Panc1 (cell line): ENCODE measurements around the gene DUOXA1. TPM values are rescaled to one million over a fixed set of nuclear protein-coding genes. Genes with fewer than 3 reads are reported as not detected.

Source experiments
- ATAC-seq: fragments of 200-7000 bp; cut with Tn5 transposase; 2 replicates; pipeline ENCODE4 v1.9.1; 2020; ENCODE audit warnings: mild to moderate bottlenecking, moderate library complexity
- BruUV-seq: library from RNA; stranded (reverse); fragments of 400-500 nt; replicated peaks from 2 replicates; lab custom pipeline; 2021; lab: Mats Ljungman, UMichigan
- CTCF ChIA-PET: fragments of 300-600 bp; sonication (Branson Sonifier 250); formaldehyde crosslinking; loops from one replicate; lab custom pipeline; 2022; ENCODE audit warnings: antibody characterized with exemption; lab: Charles Lee
- POLR2A ChIA-PET: fragments of 300-600 bp; sonication (Branson Sonifier 250); formaldehyde crosslinking; loops from one replicate; lab custom pipeline; 2022; ENCODE audit warnings: antibody characterized with exemption; lab: Charles Lee
- DNase-seq: peaks from one replicate; pipeline ENCODE4 v3.0.0-alpha.2; 2010; ENCODE audit warnings: low read depth, low spot score
- H3K27ac ChIP-seq: 2 replicates; pipeline ENCODE4 v1.5.1; 2011; ENCODE audit warnings: mild to moderate bottlenecking, low read length, inconsistent platforms
- H3K27me3 ChIP-seq: fragments of 200-500 bp; sonication (Bioruptor generic); 2 replicates; pipeline ENCODE4 v1.6.0; 2014; ENCODE audit warnings: low read length, inconsistent platforms; ENCODE audit not compliant: control insufficient read depth, insufficient read depth
- H3K36me3 ChIP-seq: fragments of 200-500 bp; sonication (Bioruptor generic); 2 replicates; pipeline ENCODE4 v1.5.1; 2014; ENCODE audit warnings: inconsistent platforms, mild to moderate bottlenecking, low read length, moderate library complexity; ENCODE audit not compliant: control insufficient read depth, insufficient read depth
- H3K4me1 ChIP-seq: 2 replicates; pipeline ENCODE4 v1.5.1; 2011; ENCODE audit warnings: inconsistent platforms, mild to moderate bottlenecking, low read length, moderate library complexity; ENCODE audit not compliant: control insufficient read depth, insufficient read depth
- H3K4me3 ChIP-seq, 2 experiments: 2 replicates each; pipeline ENCODE4 v1.5.1; 2011 to 2012; ENCODE audit warnings: low read depth in 2 of 2, low read length in 2 of 2, mild to moderate bottlenecking in 2 of 2, inconsistent platforms in 1 of 2, moderate library complexity in 1 of 2
- H3K9me3 ChIP-seq: fragments of 200-500 bp; sonication (Bioruptor generic); 2 replicates; pipeline ENCODE4 v1.5.1; 2014; ENCODE audit warnings: low read depth, mild to moderate bottlenecking, inconsistent platforms, low read length, moderate library complexity; ENCODE audit not compliant: control insufficient read depth, insufficient read depth
- CTCF ChIP-seq: fragments of 450-650 bp; IDR thresholded peaks from 2 replicates; pipeline ENCODE4 v1.5.1; 2017; ENCODE audit warnings: mild to moderate bottlenecking
- POLR2AphosphoS5 ChIP-seq: IDR thresholded peaks from 2 replicates; pipeline ENCODE4 v1.6.1; 2012; ENCODE audit warnings: mild to moderate bottlenecking, low read depth, low read length, moderate library complexity
- REST ChIP-seq, 2 experiments: IDR thresholded peaks; 2 replicates each; pipeline ENCODE4 v1.6.1; 2011 to 2012; ENCODE audit warnings: low read depth in 2 of 2, control low read depth in 1 of 2, low read length in 1 of 2, mild to moderate bottlenecking in 1 of 2, moderate library complexity in 1 of 2; ENCODE audit not compliant: insufficient read depth in 1 of 2
- SIN3A ChIP-seq: IDR thresholded peaks from 2 replicates; pipeline ENCODE4 v1.6.1; 2012; ENCODE audit warnings: low read depth, mild to moderate bottlenecking, low read length, moderate library complexity, borderline replicate concordance; ENCODE audit not compliant: insufficient read depth
- TCF7L2 ChIP-seq: IDR thresholded peaks from 2 replicates; pipeline ENCODE4 v1.6.1; 2011; ENCODE audit warnings: mild to moderate bottlenecking, low read depth, low read length, inconsistent platforms
- in situ Hi-C: cut with HindIII; loops from 2 replicates; pipeline ENCODE4 v1.10.0; 2016; ENCODE audit warnings: low sequenced_read_pairs, low pct_unique_long_range_greater_than_20kb
- intact Hi-C: fragments of 100-400 bp; cut with micrococcal nuclease; formaldehyde crosslinking; loops from one replicate; pipeline ENCODE4 v1.10.0; 2022; ENCODE audit not compliant: unreplicated experiment
- total RNA-seq: library from RNA; stranded (reverse); gene quantifications from one replicate; pipeline ENCODE4 v1.2.1, GENCODE V29; 2021; ENCODE audit not compliant: unreplicated experiment

Gene DUOXA1
- total RNA-seq, 1 experiment from 2014 or later: not detected

GRCh38 chr15:45150481-45150880 is 20.8 kb upstream of the DUOXA1 start:
- Histone ChIP-seq H3K36me3 (no peaks in the 10 kb centered on the region), H3K9me3 (no peaks in the 10 kb centered on the region), H3K4me3 (no peak overlapping the region), H3K4me1 (no peaks in the 10 kb centered on the region), H3K27ac (no peak overlapping the region), H3K27me3 (no peaks in the 10 kb centered on the region)
- ChIA-PET POLR2A (no interaction called here), CTCF (no interaction called here)
- no TSS peak for BruUV-seq
- no peak for DNase-seq
- no peak for ATAC-seq
- TF ChIP-seq SIN3A: no peak
- no peak for TF ChIP-seq POLR2AphosphoS5
- no peak for TF ChIP-seq TCF7L2
- no peak for TF ChIP-seq CTCF
- no peak for TF ChIP-seq REST (IDR thresholded peaks at IDR 0.05; ENCODE audit: insufficient read depth in 1 of 2, low read depth in 2 of 2, low read length in 1 of 2)
- intact Hi-C loops (no loop called here), in situ Hi-C loops (no loop called here)

- intact Hi-C loops: no loop called here
- in situ Hi-C loops: no loop called here
Observed at GRCh38 chr15:45149060-45149459, 19.4 kb upstream of the DUOXA1 start.

More at GRCh38 chr15:45149060-45149459, 19.4 kb upstream of the DUOXA1 start:
- DNase-seq (no peak), ATAC-seq (no peak)
- Histone ChIP-seq H3K27ac (no peak overlapping the region), H3K9me3 (no peaks in the 10 kb centered on the region), H3K4me1 (no peaks in the 10 kb centered on the region), H3K27me3 (no peaks in the 10 kb centered on the region), H3K4me3 (no peak overlapping the region), H3K36me3 (no peaks in the 10 kb centered on the region)
- BruUV-seq: no TSS peak
- TF ChIP-seq SIN3A (no peak), REST (IDR thresholded peaks at IDR 0.05; ENCODE audit: insufficient read depth in 1 of 2, low read depth in 2 of 2, low read length in 1 of 2) (no peak), POLR2AphosphoS5 (no peak), CTCF (no peak), TCF7L2 (no peak)
- CTCF ChIA-PET: no interaction called here
- POLR2A ChIA-PET: no interaction called here
